Neural progenitor cell (in vitro differentiated cells): ENCODE measurements around the gene NAALADL1. TPM values are rescaled to one million over a fixed set of nuclear protein-coding genes. Genes with fewer than 3 reads are reported as not detected.

Source experiments
- DNase-seq: peaks from one replicate; pipeline ENCODE4 v3.0.0-alpha.2; 2016; ENCODE audit warnings: low spot score
- H2AFZ ChIP-seq: fragments of 200-600 bp; sonication (generic); replicated peaks from 2 replicates; pipeline ENCODE4 v1.6.1; 2016; ENCODE audit warnings: antibody characterized with exemption
- H3F3A ChIP-seq: fragments of 200-600 bp; sonication (generic); 2 replicates; pipeline ENCODE4 v1.6.1; 2016; ENCODE audit warnings: antibody characterized with exemption, low read depth
- H3K27ac ChIP-seq: fragments of 200-600 bp; sonication (generic); 2 replicates; pipeline ENCODE4 v1.5.1; 2016; ENCODE audit warnings: mild to moderate bottlenecking
- H3K27me3 ChIP-seq: fragments of 200-600 bp; sonication (generic); 2 replicates; pipeline ENCODE4 v1.6.1; 2016; ENCODE audit warnings: mild to moderate bottlenecking, moderate library complexity
- H3K36me3 ChIP-seq: fragments of 200-600 bp; sonication (generic); 2 replicates; pipeline ENCODE4 v1.5.1; 2016
- H3K4me1 ChIP-seq: fragments of 200-600 bp; sonication (generic); 2 replicates; pipeline ENCODE4 v1.6.1; 2016; ENCODE audit warnings: mixed run types
- H3K4me2 ChIP-seq: fragments of 200-600 bp; sonication (generic); 2 replicates; pipeline ENCODE4 v1.6.1; 2016
- H3K4me3 ChIP-seq: fragments of 200-600 bp; sonication (generic); 2 replicates; pipeline ENCODE4 v1.5.1; 2016
- H3K79me2 ChIP-seq: fragments of 200-600 bp; sonication (generic); 2 replicates; pipeline ENCODE4 v1.6.1; 2016; ENCODE audit warnings: low read depth
- H3K9ac ChIP-seq: fragments of 200-600 bp; sonication (generic); 2 replicates; pipeline ENCODE4 v1.6.1; 2016
- H3K9me3 ChIP-seq: fragments of 200-600 bp; sonication (generic); 2 replicates; pipeline ENCODE4 v1.5.1; 2016; ENCODE audit warnings: low read depth
- H4K20me1 ChIP-seq: fragments of 200-600 bp; sonication (generic); 2 replicates; pipeline ENCODE4 v1.6.1; 2016; ENCODE audit warnings: low read depth
- H3K27ac Mint-ChIP-seq: 3 replicates; pipeline ENCODE4 v1.8.0; 2021; ENCODE audit warnings: mixed read lengths
- H3K27me3 Mint-ChIP-seq: 2 replicates; pipeline ENCODE4 v1.8.0; 2022; ENCODE audit warnings: low read depth, mild to moderate bottlenecking, inconsistent platforms, moderate library complexity, mixed read lengths; ENCODE audit not compliant: insufficient read depth
- H3K36me3 Mint-ChIP-seq: 3 replicates; pipeline ENCODE4 v1.8.0; 2021; ENCODE audit warnings: mixed read lengths
- H3K4me1 Mint-ChIP-seq: 3 replicates; pipeline ENCODE4 v1.8.0; 2021; ENCODE audit warnings: mixed read lengths
- H3K4me3 Mint-ChIP-seq: 3 replicates; pipeline ENCODE4 v1.8.0; 2021; ENCODE audit warnings: mild to moderate bottlenecking, moderate library complexity, mixed read lengths
- H3K9me3 Mint-ChIP-seq: 3 replicates; pipeline ENCODE4 v1.8.0; 2020; ENCODE audit warnings: mixed read lengths
- EZH2 ChIP-seq: fragments of 200-600 bp; sonication (generic); IDR thresholded peaks from 2 replicates; pipeline ENCODE4 v1.6.1; 2017; ENCODE audit warnings: antibody characterized with exemption, mild to moderate bottlenecking, moderate library complexity
- EZH2phosphoT487 ChIP-seq: fragments of 200-600 bp; sonication (generic); IDR thresholded peaks from 2 replicates; pipeline ENCODE4 v1.6.1; 2017; ENCODE audit warnings: antibody characterized with exemption
- total RNA-seq: library from RNA; depleted of rRNA; stranded (reverse); fragments of >200 nt; gene quantifications from 2 replicates; pipeline ENCODE4 v1.2.3, GENCODE V29; 2015; ENCODE audit warnings: low replicate concordance
- TF ChIP-seq, protein P1 (sequence below): fragments of 200-600 bp; sonication (generic); IDR thresholded peaks from 2 replicates; pipeline ENCODE4 v1.5.1; 2017; ENCODE audit warnings: antibody characterized with exemption, mild to moderate bottlenecking

Gene NAALADL1
- total RNA-seq, 1 donor from 2014 or later = 0.80 TPM

DNA sequence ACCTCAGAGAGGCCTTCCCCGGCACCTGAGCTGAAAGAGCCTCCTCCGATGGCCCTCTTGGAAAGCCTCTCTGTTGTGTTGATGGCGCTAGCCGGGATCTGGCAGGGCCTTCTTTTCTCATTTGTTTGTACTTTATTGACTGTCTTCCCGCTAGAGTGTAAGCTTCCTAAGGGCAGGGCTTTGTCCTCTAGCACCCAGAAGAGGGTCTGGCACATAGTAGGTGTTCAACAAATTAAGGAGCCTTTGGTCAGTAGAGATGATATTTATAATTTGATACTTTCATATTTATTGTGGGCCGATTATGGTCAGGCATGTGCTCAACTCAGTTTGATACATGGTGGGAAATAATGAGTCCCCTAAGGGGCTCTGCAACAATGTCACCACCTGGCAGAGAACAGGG, 40.4 kb downstream of the NAALADL1 start:
- Mint-ChIP-seq H3K4me1 (peaks cover 12% of the 10 kb centered on the region), H3K9me3 (no peaks in the 10 kb centered on the region), H3K36me3 (peaks cover 24% of the 10 kb centered on the region), H3K27me3 (peaks cover 2% of the 10 kb centered on the region), H3K4me3 (no peak overlapping the region), H3K27ac (no peak overlapping the region)
- no peak overlapping the region for H2AFZ ChIP-seq
- H4K20me1 ChIP-seq = no peaks in the 10 kb centered on the region
- H3K27me3 ChIP-seq = no peaks in the 10 kb centered on the region
- H3K4me3 ChIP-seq = no peak overlapping the region
- H3K9me3 ChIP-seq = no peaks in the 10 kb centered on the region
- H3K4me2 ChIP-seq = no peak overlapping the region
- H3F3A ChIP-seq = peaks cover 22% of the 10 kb centered on the region
- TF ChIP-seq EZH2phosphoT487 (no peak), EZH2 (no peak)
- TF ChIP-seq, protein P1, sequence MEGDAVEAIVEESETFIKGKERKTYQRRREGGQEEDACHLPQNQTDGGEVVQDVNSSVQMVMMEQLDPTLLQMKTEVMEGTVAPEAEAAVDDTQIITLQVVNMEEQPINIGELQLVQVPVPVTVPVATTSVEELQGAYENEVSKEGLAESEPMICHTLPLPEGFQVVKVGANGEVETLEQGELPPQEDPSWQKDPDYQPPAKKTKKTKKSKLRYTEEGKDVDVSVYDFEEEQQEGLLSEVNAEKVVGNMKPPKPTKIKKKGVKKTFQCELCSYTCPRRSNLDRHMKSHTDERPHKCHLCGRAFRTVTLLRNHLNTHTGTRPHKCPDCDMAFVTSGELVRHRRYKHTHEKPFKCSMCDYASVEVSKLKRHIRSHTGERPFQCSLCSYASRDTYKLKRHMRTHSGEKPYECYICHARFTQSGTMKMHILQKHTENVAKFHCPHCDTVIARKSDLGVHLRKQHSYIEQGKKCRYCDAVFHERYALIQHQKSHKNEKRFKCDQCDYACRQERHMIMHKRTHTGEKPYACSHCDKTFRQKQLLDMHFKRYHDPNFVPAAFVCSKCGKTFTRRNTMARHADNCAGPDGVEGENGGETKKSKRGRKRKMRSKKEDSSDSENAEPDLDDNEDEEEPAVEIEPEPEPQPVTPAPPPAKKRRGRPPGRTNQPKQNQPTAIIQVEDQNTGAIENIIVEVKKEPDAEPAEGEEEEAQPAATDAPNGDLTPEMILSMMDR = no peak
- H3K4me1 ChIP-seq = no peaks in the 10 kb centered on the region
- peaks cover 22% of the 10 kb centered on the region for H3K79me2 ChIP-seq
- H3K36me3 ChIP-seq = no peaks in the 10 kb centered on the region
- DNase-seq = no peak
- H3K27ac ChIP-seq = no peak overlapping the region
- no peak overlapping the region for H3K9ac ChIP-seq

DNA sequence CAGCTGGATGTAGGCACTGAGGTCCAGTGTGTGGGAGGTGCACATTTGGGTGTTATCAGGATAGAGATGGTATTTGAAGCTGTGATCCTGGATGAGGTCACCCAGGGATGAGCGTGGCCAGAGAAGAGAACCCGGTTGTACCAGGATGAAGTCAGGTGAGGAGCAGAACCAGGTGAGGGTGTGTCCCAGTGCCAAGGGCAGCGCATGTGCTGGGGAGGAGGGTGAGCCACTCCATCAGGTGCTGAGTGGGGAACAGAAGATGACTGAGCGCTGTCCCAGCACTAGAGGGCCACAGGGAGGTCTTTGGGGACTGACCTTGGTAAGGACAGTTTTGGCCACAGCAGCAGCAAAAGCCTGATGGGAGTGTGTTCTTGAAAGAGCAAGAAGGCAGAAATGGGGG, 41.6 kb downstream of the NAALADL1 start:
- peaks cover 24% of the 10 kb centered on the region for H3K36me3 Mint-ChIP-seq
- H3K4me3 ChIP-seq = no peak overlapping the region
- H3K4me2 ChIP-seq = no peak overlapping the region
- H3K79me2 ChIP-seq = peaks cover 22% of the 10 kb centered on the region
- H3K27me3 ChIP-seq = no peaks in the 10 kb centered on the region
- H3K4me1 ChIP-seq = no peaks in the 10 kb centered on the region
- H3K9me3 ChIP-seq = no peaks in the 10 kb centered on the region
- H3K36me3 ChIP-seq = no peaks in the 10 kb centered on the region
- no peaks in the 10 kb centered on the region for H4K20me1 ChIP-seq
- no peak for TF ChIP-seq EZH2
- TF ChIP-seq EZH2phosphoT487 = no peak
- TF ChIP-seq, protein P1 = no peak
- no peaks in the 10 kb centered on the region for H3K9me3 Mint-ChIP-seq
- H3K27ac Mint-ChIP-seq = no peak overlapping the region
- no peak overlapping the region for H3K27ac ChIP-seq
- no peak overlapping the region for H2AFZ ChIP-seq
- H3K4me3 Mint-ChIP-seq = peak overlapping the region; percentile 4
- H3K27me3 Mint-ChIP-seq = peaks cover 2% of the 10 kb centered on the region
- H3K9ac ChIP-seq = no peak overlapping the region
- peaks cover 24% of the 10 kb centered on the region for H3F3A ChIP-seq
- peaks cover 12% of the 10 kb centered on the region for H3K4me1 Mint-ChIP-seq
- no peak for DNase-seq

GRCh38 chr11:65014726-65015227, 43.6 kb downstream of the NAALADL1 start:
- Mint-ChIP-seq H3K9me3 (no peaks in the 10 kb centered on the region), H3K4me3 (peak overlapping the region; percentile 92), H3K4me1 (peaks cover 12% of the 10 kb centered on the region), H3K27me3 (peaks cover under 1% of the 10 kb centered on the region), H3K36me3 (peaks cover 23% of the 10 kb centered on the region), H3K27ac (no peak overlapping the region)
- TF ChIP-seq, protein P1 = no peak
- TF ChIP-seq EZH2phosphoT487 = no peak
- no peak for TF ChIP-seq EZH2
- H3K27me3 ChIP-seq = no peaks in the 10 kb centered on the region
- peaks cover 22% of the 10 kb centered on the region for H3K79me2 ChIP-seq
- peak overlapping the region; percentile 75 for H2AFZ ChIP-seq
- H3K36me3 ChIP-seq = no peaks in the 10 kb centered on the region
- no peaks in the 10 kb centered on the region for H4K20me1 ChIP-seq
- peaks cover 24% of the 10 kb centered on the region for H3F3A ChIP-seq
- peak overlapping the region; percentile 36 for H3K9ac ChIP-seq
- H3K27ac ChIP-seq = peak overlapping the region; percentile 62
- no peak for DNase-seq
- no peaks in the 10 kb centered on the region for H3K9me3 ChIP-seq
- peak overlapping the region; percentile 61 for H3K4me3 ChIP-seq
- peak overlapping the region; percentile 75 for H3K4me2 ChIP-seq
- no peaks in the 10 kb centered on the region for H3K4me1 ChIP-seq
